Daoy (cell line): Measurements from ENCODE around the gene THSD7A. TPM values are rescaled to one million over a fixed set of nuclear protein-coding genes. Genes with fewer than 3 reads are reported as not detected.

Source experiments
- DNase-seq: peaks from one replicate; pipeline ENCODE4 v3.0.0-alpha.2; 2015; ENCODE audit warnings: low read depth
- total RNA-seq: library from RNA; depleted of rRNA; stranded (reverse); fragments of >200 nt; shearing (Covaris generic); gene quantifications from 2 replicates; pipeline ENCODE4 v1.2.3, GENCODE V29; 2014

Gene THSD7A
- total RNA-seq, 1 experiment from 2014 or later, result 0.11 TPM

DNA sequence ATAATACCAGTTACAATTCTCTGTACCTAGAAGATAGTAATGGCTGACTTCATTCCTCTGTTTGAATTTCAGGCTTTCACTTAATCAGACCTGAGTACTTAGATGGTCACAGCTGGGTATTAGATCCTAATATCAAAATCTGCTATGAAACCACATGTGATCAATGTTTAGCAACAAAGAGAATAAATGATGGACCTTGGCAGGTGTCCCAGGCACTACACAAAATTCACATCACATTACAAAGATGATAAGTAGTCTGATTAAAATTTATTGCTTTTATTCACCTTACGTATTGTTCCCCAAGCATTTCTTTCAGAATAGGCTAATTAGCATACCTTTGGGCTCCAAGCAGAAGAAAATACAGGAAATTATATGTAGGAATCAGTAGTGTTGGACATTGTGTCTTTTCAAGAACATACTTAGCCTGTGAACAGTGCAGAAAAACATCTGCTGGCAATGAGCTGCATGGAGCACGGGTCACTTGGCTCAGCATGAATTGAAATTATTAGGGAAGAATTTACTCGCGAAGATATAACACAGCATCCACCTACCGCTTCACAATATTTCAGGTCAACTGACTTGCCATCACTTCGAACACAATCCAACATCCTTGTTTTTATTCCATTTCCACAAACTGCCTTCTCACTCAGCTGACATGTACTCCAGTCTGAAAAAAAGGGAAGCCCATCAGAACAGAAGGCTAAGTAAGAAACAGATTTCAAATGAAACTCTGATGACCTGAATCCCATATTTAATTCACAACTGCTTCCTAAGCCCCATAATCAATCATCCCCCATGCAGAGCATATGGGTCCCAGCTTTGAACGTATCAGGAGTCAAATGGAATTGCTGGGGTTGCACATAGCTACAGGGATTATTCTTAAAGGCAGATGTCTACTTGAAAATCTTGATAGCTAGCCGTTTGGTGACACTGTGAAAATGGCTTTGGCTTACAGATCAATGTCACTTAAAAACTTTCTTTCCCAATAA, 421.0 kb downstream of the THSD7A start:
- no peak for DNase-seq

DNA sequence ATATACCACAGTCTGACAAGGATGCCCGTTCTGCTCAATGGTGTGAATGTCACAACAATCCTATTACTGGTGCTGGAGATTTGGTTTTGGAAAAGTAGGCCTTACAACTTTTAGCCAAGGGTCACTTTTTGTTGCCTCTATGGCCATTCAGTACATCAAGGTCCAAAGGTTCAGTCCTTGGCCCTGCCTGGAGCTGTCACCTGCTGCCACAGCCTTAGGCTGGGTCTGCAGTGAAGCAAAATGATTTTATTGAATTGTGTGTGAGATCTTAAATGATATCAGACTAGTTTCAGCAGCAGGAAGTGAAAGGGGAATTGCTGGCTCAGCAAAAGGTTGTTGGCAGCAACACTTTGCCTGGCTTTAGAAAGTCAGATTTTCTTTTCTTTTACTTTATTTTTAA, 427.6 kb downstream of the THSD7A start:
- DNase-seq, result no peak

DNA sequence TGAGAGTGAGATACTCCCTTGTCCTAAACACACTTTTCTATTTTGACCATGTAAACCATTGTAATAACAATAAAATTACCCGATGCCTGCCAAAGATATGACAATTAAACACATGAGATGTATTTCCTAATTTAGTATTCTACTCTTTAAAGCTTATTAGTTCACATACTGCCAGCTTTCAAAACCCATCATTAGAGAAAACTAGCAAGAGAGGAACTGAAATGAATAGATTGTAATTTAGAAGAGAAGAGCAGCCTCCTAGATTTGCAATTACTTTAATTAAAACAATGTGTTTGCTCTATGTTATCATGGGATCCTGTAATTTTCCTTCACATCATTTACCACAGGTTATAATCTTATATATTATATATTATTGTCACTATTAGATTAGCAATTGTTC, 428.2 kb downstream of the THSD7A start:
- DNase-seq, result no peak

DNA sequence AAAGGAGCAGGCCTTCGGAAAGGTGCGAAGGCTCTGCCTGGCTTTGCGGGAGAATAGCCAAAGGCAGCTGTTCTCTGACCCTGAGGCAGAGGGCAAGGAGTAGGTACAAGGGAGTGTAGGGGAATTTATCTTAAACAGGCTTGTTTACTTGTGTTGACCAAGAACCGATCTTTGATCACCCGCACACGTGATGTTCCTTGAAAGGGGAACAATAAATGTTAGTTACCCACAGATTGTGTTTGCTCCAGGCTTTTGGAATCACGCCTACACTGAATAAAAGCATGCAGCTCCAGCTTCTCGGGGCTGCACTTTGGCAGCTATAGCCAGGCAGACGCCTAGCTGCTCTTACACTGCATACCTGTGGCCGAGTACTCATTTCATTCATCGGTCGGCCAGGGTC, 437.6 kb downstream of the THSD7A start:
- DNase-seq, result no peak

DNA sequence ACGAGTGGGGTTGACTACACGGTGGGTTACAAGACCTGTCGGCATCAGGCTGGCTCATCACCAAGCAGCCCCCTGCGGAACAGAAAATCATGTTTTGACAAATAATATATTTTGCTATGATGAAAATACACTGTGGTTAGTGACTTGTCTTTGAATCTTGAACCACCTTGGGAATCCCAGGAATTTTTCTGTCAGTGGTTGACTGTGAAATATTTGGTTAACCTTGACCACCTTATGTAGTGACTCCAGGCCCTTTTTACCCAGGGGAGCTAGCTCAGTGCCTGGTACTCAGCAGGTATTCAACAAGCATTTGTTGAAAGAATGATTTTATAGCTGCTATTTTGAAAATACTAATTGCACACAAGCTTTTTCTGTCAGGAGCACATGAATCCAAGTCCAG, 452.4 kb downstream of the THSD7A start:
- DNase-seq, result no peak

DNA sequence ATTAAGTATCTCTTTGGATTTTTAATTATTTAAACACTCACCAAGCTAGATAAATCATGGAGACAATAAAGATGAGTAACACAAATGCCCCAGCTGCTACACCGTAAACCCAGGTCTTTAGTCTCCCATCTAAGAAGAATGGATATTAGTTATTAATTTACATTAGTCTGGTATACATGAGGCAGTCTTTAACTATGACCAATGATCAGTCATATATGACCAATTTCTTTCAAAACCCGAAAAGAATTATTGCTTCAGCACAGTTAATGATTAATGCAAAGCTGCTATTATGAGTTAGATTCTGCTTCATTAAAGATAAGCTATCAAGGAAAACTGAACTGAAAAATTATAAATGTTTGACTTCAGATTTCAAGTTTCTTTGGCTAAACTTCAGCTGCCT, 455.5 kb downstream of the THSD7A start:
- no peak for DNase-seq

DNA sequence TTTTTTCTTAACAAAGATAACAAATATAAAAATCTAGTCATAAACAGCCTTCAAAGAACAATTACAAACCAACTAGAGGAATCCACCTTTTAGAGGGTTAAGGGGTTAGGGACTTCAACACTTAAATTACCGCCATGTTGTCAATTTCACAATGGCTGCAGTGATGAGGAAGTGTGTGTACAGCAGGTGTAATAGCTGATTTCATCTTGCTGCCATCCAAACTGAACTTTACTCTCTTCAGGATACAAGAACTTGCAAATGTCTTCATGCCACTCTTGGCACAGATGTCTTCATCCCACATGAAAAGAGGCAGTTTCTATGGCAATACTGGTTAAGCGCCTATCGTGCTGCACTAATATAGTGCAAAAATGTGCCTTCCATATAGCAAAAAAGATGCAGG, 457.4 kb downstream of the THSD7A start:
- no peak for DNase-seq

DNA sequence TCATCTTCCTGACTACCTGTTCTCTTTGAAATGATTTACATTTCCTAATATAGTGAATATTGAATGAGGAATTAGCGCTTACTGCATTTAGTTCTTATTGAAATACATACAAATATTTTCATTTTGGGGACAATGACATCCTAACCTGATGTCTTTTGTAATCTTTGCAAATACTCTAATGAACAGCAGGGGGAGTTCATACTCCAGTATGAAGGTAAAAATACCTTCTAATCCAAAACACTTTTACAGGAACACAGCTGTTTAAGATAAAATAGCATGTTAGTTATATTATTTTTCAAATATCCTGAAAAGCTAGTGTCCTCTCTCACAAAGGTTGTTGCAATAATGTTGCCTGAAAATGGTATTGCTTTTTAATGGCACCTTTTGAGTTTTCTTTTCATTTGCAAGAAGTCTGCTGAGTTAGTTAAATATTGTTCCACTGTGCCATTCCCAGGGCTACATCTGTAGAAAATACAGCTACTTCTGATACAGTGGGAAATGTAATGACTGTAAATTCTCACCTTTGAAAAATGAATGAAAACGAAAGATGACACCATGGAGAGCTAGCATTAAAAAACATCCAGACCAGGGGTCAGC, 458.4 kb downstream of the THSD7A start:
- DNase-seq, result no peak

DNA sequence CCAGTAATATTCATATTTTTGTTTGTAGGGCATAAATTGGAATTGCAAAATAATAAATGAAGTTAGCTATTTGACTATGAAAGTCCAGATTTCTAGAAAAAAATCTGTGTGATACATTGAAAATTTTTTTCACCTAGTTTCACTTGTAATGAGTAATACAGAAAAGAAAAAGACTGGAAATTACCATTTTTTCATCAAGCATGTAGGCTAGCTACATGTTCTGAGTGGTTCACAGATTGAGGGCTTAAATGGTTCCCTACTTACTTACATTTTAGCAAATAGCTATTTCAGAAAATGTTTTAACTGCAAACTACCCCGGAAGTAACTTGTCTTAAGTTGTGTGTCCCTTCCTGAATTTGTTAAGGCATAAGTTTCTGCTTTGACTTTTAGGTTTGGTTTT, 462.3 kb downstream of the THSD7A start:
- DNase-seq, result no peak

DNA sequence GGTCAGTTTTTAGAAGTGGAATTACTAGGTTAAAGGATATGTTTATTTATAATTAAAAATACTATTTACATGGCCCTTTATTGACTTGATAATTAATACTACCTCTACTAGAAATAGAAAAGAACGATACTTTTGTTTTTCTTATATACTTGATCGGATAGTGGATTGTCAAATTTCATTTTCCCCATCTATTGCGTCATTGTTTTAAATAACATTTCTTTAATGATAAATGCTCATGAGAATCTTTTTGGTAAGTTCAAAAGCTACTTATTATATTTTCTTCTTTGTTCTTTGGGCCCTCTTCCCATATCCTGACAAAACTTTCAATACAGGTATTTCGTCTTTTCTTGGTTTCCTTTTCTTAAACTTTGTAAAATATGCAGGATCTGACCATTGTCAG, 465.9 kb downstream of the THSD7A start:
- DNase-seq, result no peak

DNA sequence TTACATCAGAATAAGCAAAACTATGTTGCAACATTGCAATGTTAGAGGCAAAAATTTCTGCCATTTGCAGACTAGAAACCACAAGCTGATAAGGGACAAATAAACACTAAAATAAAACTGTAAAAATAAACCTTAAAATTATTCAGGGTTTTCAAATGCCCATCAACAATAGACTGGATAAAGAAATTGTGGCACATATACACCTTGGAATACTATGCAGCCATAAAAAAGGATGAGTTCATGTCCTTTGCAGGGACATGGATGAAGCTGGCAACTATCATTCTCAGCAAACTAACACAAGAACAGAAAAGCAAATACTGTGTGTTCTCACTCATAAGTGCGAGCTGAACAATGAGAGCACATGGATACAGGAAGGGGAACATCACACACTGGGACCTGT, 473.4 kb downstream of the THSD7A start:
- DNase-seq, result no peak

DNA sequence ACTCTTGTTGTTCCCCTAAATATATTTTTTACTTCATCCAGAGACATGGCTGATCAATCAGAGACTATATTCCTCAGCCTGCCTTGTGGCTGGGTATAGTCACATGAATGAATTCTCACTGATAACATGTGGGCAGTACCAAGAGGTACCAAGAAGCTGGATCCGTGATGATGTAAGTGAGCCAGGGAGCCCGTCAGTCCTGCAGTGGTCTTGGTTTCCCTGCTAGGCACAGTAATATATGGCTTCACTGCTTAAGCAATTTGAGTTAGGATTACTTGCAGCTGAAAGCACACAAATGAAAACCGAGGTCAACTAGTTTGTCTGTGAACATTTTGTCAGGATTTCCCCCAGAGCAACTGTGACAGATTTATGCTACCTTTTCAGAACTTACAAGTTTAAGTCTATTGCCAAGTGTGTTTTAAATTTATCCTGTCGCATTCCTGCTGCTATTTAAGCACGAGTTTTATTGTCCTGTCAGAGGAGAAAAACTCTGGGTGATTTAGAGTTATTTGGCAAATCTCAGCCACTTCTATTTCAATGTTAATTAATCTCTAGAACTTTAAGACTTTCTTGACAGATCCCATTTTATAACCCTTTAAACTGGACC, 476.5 kb downstream of the THSD7A start:
- no peak for DNase-seq

DNA sequence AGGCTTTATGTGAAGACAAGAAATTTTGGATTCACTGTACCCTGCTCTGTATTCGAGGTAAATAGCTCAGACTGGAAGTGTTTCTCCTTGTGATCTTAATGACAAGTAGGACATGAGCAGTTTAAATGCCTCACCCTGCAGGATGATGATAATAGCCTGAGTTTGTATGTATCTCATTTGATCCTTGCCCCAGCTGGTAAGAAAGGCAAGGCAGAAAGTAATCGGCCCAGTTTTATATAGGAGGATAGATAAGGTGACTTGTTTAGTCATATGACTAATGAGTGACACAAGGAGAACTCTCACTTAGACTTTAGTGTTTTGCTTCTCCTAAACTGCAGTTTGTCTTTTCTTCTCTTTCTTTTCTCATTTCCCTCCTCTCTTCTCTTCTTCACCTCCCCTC, 485.7 kb downstream of the THSD7A start:
- no peak for DNase-seq

DNA sequence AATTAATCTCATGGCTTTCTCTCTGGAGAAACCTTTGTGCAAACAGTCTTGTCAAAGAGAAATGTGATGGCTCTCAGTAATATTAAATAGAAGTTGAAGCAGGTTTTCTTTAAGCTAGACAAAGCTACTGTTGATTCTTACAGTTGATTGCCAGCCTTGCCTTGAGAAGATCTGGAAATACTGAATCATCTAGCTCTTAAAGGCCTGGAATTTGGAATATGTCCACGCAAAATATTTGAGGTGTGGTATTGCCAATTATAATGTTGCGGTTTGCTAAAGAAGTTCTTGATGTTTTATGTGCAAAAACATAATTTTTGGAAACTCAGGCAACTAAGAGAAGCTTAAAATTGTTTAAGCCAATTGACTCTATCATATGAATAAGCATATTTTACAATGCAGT, 486.4 kb downstream of the THSD7A start:
- no peak for DNase-seq

DNA sequence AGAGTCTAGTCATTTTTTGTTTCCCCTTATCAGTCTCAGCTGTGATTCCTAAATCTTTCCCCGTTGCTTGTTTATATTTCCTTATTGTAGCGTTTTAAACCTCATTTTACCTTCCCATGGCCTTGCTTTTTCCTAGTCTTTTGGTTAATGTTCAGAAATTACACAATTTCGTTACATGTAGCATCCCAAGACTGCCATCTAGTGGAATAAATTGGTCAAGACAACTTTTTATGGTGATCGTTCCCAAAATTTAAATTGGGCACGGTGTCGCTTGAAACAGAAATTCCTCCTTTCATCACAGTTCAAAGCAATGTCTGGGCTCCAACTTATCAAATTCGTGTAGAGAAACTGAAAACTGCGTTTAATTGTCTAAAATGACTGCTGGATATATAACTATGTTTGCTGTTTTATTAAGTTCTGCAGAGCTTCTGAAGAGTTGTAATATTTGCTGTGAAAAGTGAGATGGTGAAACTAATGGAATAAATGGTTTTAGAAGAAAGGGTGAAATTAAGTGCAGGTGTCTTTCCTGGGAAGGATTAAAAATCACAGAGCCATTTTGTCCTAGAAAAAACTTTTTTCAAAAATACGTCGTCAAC, 488.1 kb downstream of the THSD7A start:
- peak; percentile 12 for DNase-seq

DNA sequence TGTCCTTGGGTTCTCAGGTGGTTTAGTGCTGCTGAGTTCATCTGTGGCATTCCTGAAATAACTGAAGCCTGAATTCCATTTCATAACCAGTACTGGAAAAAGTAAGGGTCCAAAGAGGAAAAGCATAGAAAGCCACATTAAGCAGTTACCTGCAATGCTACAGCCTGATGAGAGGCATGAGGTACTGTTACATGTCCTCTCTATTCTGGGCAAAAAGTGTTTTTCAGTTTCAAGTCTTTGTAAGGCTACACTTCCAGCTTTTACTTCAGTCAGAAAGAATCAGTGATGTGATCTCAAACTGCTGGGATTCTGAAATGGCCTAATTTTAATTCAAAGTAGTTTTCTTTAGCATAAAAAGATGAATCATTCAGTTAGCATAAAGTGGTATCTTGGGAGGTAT, 488.9 kb downstream of the THSD7A start:
- DNase-seq, result no peak

DNA sequence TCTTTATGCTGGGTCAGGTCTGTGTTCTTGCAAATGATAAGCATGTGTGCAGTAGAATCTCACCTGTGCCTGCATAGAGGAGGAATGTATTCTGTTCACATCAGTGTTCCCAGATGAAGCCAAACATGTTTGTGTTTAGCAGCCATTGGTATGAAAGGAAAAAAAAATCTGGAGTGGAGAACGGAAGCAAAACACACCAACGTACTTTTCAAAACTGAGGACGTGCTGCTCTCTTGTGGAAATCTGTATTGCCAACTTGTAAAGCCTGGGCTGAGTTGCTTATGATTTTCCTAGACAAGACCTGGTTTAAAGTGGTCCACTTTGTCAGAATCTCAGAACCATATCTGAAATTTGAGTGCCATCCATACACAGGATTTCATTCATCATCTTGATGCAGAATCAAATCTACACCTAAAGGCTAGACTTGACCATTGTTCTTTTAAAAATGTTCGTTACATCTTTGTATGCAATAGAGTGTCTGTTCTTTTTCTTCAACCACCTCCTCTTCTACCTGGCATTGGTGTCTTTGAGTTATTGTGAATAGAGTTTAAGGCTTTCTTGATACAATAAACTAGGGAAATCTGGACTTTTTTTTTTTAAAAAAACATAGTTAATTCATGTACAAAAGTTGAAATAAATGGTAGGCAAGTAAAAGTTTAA, 490.6 kb downstream of the THSD7A start:
- DNase-seq, result no peak

DNA sequence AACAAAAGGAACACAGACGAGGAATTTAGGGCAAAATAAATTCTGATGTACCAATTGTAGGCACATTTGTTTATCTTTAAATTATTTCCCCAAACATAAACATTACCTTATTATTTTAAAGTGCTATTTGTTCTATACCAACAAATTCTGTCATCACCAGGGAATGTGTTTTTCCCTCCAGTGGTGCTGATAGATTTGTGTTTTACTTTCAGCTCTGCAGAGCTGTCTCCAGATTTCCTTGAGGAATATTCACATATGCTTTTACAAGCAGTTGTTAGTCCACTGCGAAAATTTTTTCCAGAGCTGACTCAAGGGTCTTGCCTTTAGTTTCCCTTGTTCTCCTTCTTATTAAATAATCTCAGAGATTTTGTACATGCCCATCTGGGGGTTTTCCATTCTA, 495.6 kb downstream of the THSD7A start:
- no peak for DNase-seq

DNA sequence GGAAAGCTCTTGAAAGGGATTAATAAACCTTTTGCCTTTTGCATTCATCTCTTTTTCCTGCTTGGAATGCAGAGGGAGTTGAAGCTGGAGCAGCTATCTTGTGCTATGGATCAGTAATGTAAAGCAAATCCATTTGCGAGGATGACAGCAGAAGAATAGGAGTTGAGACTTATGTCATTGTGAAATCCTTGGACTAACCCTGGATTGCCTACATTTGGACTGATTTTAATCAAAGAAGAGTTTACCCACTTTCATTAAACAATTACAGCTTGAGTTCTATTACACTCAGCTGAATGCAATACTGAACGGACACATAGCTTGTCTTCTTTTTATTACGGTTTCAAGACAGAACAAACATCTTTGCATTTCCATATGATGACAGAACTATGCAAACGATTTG, 496.1 kb downstream of the THSD7A start:
- no peak for DNase-seq

DNA sequence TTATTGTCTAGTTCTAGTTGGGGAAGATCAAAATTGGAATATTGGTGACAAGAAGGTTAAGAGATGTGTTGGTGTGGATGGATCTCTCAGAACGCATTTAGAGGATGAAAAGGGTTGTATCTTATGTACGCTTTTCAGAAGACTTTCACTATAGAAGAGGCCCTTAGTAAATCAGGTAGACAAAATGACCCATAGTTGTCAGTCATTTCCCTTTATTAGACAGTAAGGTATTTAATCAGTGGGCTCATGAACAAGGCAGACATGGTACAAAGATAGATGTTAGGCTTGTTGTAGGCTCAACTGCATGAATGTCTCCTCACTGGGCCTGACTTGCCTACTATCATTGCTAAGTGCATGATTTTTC, 499.2 kb downstream of the THSD7A start:
- no peak for DNase-seq

DNA sequence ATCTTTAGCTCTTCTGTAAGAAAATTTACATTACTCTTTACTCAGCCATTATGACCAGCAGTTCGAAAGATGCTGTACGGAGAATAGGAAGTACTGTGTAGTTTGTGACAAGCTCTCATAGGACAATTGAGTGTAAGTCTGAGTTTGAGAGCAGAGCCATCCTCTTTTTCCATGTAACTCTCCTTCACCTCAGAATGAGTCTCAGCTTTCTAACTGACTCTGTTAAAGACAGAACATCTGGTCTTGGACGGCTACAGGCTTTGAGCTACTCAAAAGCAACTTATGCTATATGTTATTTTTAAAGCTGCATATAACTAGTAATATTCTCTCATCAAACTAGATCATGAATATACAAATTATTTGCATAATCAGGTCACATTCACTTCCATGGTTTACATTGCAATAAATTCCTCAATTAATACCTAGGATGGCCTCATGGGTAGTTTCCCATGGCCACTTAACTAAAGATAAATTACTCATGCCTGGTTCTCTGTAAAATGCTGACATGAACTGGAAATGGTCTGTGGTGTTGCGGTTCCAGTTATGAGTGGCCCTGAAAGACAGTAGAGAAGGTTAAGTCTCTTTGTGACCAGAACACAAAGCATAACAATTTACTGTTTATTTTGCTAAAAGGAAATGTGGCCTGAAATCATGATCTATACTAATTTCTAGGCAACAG, 499.7 kb downstream of the THSD7A start:
- no peak for DNase-seq
